WTC11 (cell line): ENCODE results near the gene HHAT.

Experiments used
- CREB1 ChIP-seq: sonication (generic); formaldehyde crosslinking; IDR thresholded peaks from 2 replicates; pipeline ENCODE4 v1.8.0; 2023; ENCODE audit warnings: mild to moderate bottlenecking, missing genetic modification reagents
- SP1 ChIP-seq: sonication (generic); formaldehyde crosslinking; conservative IDR thresholded peaks from 2 replicates; pipeline ENCODE4 v1.8.1; 2022; ENCODE audit warnings: missing genetic modification reagents
- TF ChIP-seq, protein P1 (sequence below): fragments of 200-600 bp; IDR thresholded peaks from 2 replicates; pipeline ENCODE4 v1.8.0; 2022; ENCODE audit warnings: antibody characterized with exemption

DNA sequence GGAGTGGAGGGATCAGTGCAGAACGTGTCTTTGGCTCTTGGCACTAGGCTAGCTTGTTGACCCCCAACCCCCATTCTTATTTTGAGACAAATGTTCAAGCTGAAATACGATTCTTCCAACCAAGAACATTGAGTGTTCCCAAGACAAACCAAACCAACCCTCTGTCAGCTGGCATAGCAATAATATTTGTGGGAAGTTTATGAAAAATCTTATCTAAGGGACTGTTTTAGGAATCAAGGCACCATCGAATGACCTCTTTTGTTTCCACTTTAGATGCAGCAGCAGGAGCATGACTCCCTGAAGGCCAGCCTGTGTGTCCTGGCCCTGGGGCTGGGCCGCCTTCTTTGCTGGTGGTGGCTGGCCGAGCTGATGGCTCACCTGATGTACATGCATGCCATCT lies 89.2 kb downstream of the HHAT start:
- TF ChIP-seq CREB1 (CRISPR knock-in tag) (no peak), SP1 (CRISPR knock-in tag) (no peak)
- TF ChIP-seq, protein P1, sequence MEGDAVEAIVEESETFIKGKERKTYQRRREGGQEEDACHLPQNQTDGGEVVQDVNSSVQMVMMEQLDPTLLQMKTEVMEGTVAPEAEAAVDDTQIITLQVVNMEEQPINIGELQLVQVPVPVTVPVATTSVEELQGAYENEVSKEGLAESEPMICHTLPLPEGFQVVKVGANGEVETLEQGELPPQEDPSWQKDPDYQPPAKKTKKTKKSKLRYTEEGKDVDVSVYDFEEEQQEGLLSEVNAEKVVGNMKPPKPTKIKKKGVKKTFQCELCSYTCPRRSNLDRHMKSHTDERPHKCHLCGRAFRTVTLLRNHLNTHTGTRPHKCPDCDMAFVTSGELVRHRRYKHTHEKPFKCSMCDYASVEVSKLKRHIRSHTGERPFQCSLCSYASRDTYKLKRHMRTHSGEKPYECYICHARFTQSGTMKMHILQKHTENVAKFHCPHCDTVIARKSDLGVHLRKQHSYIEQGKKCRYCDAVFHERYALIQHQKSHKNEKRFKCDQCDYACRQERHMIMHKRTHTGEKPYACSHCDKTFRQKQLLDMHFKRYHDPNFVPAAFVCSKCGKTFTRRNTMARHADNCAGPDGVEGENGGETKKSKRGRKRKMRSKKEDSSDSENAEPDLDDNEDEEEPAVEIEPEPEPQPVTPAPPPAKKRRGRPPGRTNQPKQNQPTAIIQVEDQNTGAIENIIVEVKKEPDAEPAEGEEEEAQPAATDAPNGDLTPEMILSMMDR = no peak
